ENCODE measurements around the gene PRRC2C.
"Not testable (repeated sequence)": the region's sequence is repeated elsewhere in the genome, so short reads cannot be mapped to it uniquely, and the experiment has no call there.

Gene PRRC2C

GRCh38 chr1:171588230-171588629 lies 102.9 kb downstream of the PRRC2C start:
- no peak for DNase-seq

GRCh38 chr1:171590022-171590421 lies 104.7 kb downstream of the PRRC2C start:
- no peak for DNase-seq

- no peak for DNase-seq
These were observed 110.0 kb downstream of the PRRC2C start for GRCh38 chr1:171595324-171595723.

GRCh38 chr1:171596119-171596518 lies 110.8 kb downstream of the PRRC2C start:
- no peak for DNase-seq

- no peak for DNase-seq
These were observed 111.4 kb downstream of the PRRC2C start for GRCh38 chr1:171596705-171597104.

GRCh38 chr1:171597203-171597602 lies 111.9 kb downstream of the PRRC2C start:
- DNase-seq, result no peak

GRCh38 chr1:171600310-171600709 lies 115.0 kb downstream of the PRRC2C start:
- not testable (repeated sequence) for DNase-seq

GRCh38 chr1:171600862-171601261 lies 115.5 kb downstream of the PRRC2C start:
- no peak for DNase-seq

GRCh38 chr1:171603042-171603441 lies 117.7 kb downstream of the PRRC2C start:
- DNase-seq, result not testable (repeated sequence)

GRCh38 chr1:171606402-171606941 lies 121.1 kb downstream of the PRRC2C start:
- no peak for DNase-seq

- no peak for DNase-seq
These were observed 125.1 kb downstream of the PRRC2C start for GRCh38 chr1:171610385-171610784.

- no peak for DNase-seq
These were observed 126.0 kb downstream of the PRRC2C start for GRCh38 chr1:171611306-171611705.

- DNase-seq, result no peak
These were observed 128.0 kb downstream of the PRRC2C start for GRCh38 chr1:171613282-171613681.

- not testable (repeated sequence) for DNase-seq
These were observed 130.0 kb downstream of the PRRC2C start for GRCh38 chr1:171615122-171615906.

- DNase-seq, result no peak
These were observed 131.3 kb downstream of the PRRC2C start for GRCh38 chr1:171616586-171616985.

GRCh38 chr1:171622152-171622462 lies 136.8 kb downstream of the PRRC2C start, which contains the start of gene MYOCOS:
TSS of gene MYOCOS (plus strand) at chr1:171622243. CDS start at chr1:171623884, 1,641 bp downstream.
- no peak for DNase-seq

- no peak for DNase-seq
These were observed 138.5 kb downstream of the PRRC2C start for GRCh38 chr1:171623651-171624331.

- DNase-seq, result no peak
These were observed 139.9 kb downstream of the PRRC2C start for GRCh38 chr1:171625225-171625624.

- DNase-seq, result no peak
These were observed 141.7 kb downstream of the PRRC2C start for GRCh38 chr1:171627020-171627419.

GRCh38 chr1:171628225-171628624 lies 142.9 kb downstream of the PRRC2C start:
- no peak for DNase-seq

GRCh38 chr1:171635661-171636060 lies 150.3 kb downstream of the PRRC2C start:
- DNase-seq, result no peak

- DNase-seq, result no peak
These were observed 150.8 kb downstream of the PRRC2C start for GRCh38 chr1:171636141-171636540.

GRCh38 chr1:171637928-171638576 lies 152.7 kb downstream of the PRRC2C start:
- DNase-seq, result no peak

GRCh38 chr1:171640225-171640624 lies 154.9 kb downstream of the PRRC2C start:
- no peak for DNase-seq
